IPS-18a (cell line): Measurements from ENCODE around the gene BLTP2.

ENCODE experiments used
- H3K27ac ChIP-seq: one replicate; pipeline ENCODE4 v1.5.1; 2013; ENCODE audit warnings: low read length
- H3K27me3 ChIP-seq: one replicate; pipeline ENCODE4 v1.6.1; 2013; ENCODE audit warnings: mild to moderate bottlenecking, low read length; ENCODE audit not compliant: control insufficient read depth, insufficient read depth
- H3K36me3 ChIP-seq: one replicate; pipeline ENCODE4 v1.6.1; 2013; ENCODE audit warnings: low read depth, low read length; ENCODE audit not compliant: control insufficient read depth
- H3K4me1 ChIP-seq: one replicate; pipeline ENCODE4 v1.6.1; 2013; ENCODE audit warnings: low read depth, low read length; ENCODE audit not compliant: control insufficient read depth
- H3K4me3 ChIP-seq: one replicate; pipeline ENCODE4 v1.5.1; 2013; ENCODE audit warnings: low read length
- H3K9ac ChIP-seq: one replicate; pipeline ENCODE4 v1.6.1; 2013; ENCODE audit warnings: mild to moderate bottlenecking, low read length, moderate library complexity
- H3K9me3 ChIP-seq: one replicate; pipeline ENCODE4 v1.6.1; 2013; ENCODE audit warnings: low read depth, low read length; ENCODE audit not compliant: control insufficient read depth

The BLTP2 gene

GRCh38 chr17:28645576-28645939 is 600 bp upstream of the BLTP2 start:
- H3K27ac ChIP-seq: peak overlapping the region; percentile 25
- peaks cover 4% of the 10 kb centered on the region for H3K4me1 ChIP-seq
- H3K36me3 ChIP-seq: peaks cover 32% of the 10 kb centered on the region

GRCh38 chr17:28643983-28644786 is 773 bp downstream of the BLTP2 start:
- Histone ChIP-seq H3K4me1 (peaks cover 4% of the 10 kb centered on the region), H3K4me3 (peak overlapping the region; percentile 83), H3K9me3 (no peaks in the 10 kb centered on the region), H3K9ac (peak overlapping the region; percentile 73), H3K36me3 (peaks cover 42% of the 10 kb centered on the region), H3K27me3 (no peaks in the 10 kb centered on the region), H3K27ac (peak overlapping the region; percentile 3)

More at GRCh38 chr17:28645576-28645939, 600 bp upstream of the BLTP2 start:
- peak overlapping the region; percentile 73 for H3K9ac ChIP-seq
- H3K4me3 ChIP-seq: peak overlapping the region; percentile 83
- H3K9me3 ChIP-seq: no peaks in the 10 kb centered on the region
- no peaks in the 10 kb centered on the region for H3K27me3 ChIP-seq

GRCh38 chr17:28641579-28641978 is 3.4 kb downstream of the BLTP2 start:
- Histone ChIP-seq H3K36me3 (peaks cover 63% of the 10 kb centered on the region), H3K4me3 (no peak overlapping the region), H3K4me1 (peaks cover 2% of the 10 kb centered on the region), H3K27ac (no peak overlapping the region), H3K9ac (no peak overlapping the region), H3K9me3 (no peaks in the 10 kb centered on the region), H3K27me3 (no peaks in the 10 kb centered on the region)

GRCh38 chr17:28635506-28635905 is 9.5 kb downstream of the BLTP2 start:
- Histone ChIP-seq H3K9me3 (no peaks in the 10 kb centered on the region), H3K4me3 (no peak overlapping the region), H3K4me1 (no peaks in the 10 kb centered on the region), H3K27ac (no peak overlapping the region), H3K27me3 (no peaks in the 10 kb centered on the region), H3K9ac (no peak overlapping the region), H3K36me3 (peaks cover 96% of the 10 kb centered on the region)

- Histone ChIP-seq H3K9ac (no peak overlapping the region), H3K36me3 (peaks cover 96% of the 10 kb centered on the region), H3K4me3 (no peak overlapping the region), H3K27me3 (no peaks in the 10 kb centered on the region), H3K4me1 (no peaks in the 10 kb centered on the region), H3K9me3 (no peaks in the 10 kb centered on the region), H3K27ac (no peak overlapping the region)
These were observed 10.6 kb downstream of the BLTP2 start for GRCh38 chr17:28634206-28634865.

GRCh38 chr17:28626818-28627217 is 18.1 kb downstream of the BLTP2 start:
- Histone ChIP-seq H3K27ac (no peak overlapping the region), H3K36me3 (peaks cover 74% of the 10 kb centered on the region)

GRCh38 chr17:28624148-28624547 is 20.8 kb downstream of the BLTP2 start:
- Histone ChIP-seq H3K36me3 (peaks cover 79% of the 10 kb centered on the region), H3K27me3 (no peaks in the 10 kb centered on the region)

More at GRCh38 chr17:28626818-28627217, 18.1 kb downstream of the BLTP2 start:
- H3K27me3 ChIP-seq: no peaks in the 10 kb centered on the region
- H3K4me3 ChIP-seq: no peak overlapping the region
- no peak overlapping the region for H3K9ac ChIP-seq
- no peaks in the 10 kb centered on the region for H3K4me1 ChIP-seq
- H3K9me3 ChIP-seq: no peaks in the 10 kb centered on the region

GRCh38 chr17:28623696-28624095 is 21.3 kb downstream of the BLTP2 start:
- Histone ChIP-seq H3K27me3 (no peaks in the 10 kb centered on the region), H3K27ac (no peak overlapping the region), H3K4me3 (no peak overlapping the region), H3K9ac (no peak overlapping the region), H3K9me3 (no peaks in the 10 kb centered on the region), H3K36me3 (peaks cover 82% of the 10 kb centered on the region), H3K4me1 (no peaks in the 10 kb centered on the region)

More at GRCh38 chr17:28624148-28624547, 20.8 kb downstream of the BLTP2 start:
- no peak overlapping the region for H3K9ac ChIP-seq
- no peak overlapping the region for H3K4me3 ChIP-seq
- H3K27ac ChIP-seq: no peak overlapping the region
- H3K9me3 ChIP-seq: no peaks in the 10 kb centered on the region
- no peaks in the 10 kb centered on the region for H3K4me1 ChIP-seq

- Histone ChIP-seq H3K4me1 (no peaks in the 10 kb centered on the region), H3K27me3 (no peaks in the 10 kb centered on the region), H3K4me3 (no peak overlapping the region), H3K9ac (no peak overlapping the region), H3K27ac (no peak overlapping the region), H3K36me3 (peaks cover 81% of the 10 kb centered on the region), H3K9me3 (no peaks in the 10 kb centered on the region)
These were observed 22.8 kb downstream of the BLTP2 start for GRCh38 chr17:28622186-28622585.

- Histone ChIP-seq H3K4me1 (no peaks in the 10 kb centered on the region), H3K9ac (no peak overlapping the region), H3K4me3 (no peak overlapping the region), H3K36me3 (peaks cover 89% of the 10 kb centered on the region), H3K9me3 (no peaks in the 10 kb centered on the region), H3K27me3 (no peaks in the 10 kb centered on the region), H3K27ac (no peak overlapping the region)
These were observed 24.9 kb downstream of the BLTP2 start for GRCh38 chr17:28620010-28620409.

GRCh38 chr17:28618464-28618863 is 26.5 kb downstream of the BLTP2 start:
- peaks cover 88% of the 10 kb centered on the region for H3K36me3 ChIP-seq
- H3K4me1 ChIP-seq: no peaks in the 10 kb centered on the region
- H3K9me3 ChIP-seq: no peaks in the 10 kb centered on the region
- no peak overlapping the region for H3K4me3 ChIP-seq
- H3K27ac ChIP-seq: no peak overlapping the region
- H3K9ac ChIP-seq: no peak overlapping the region
- H3K27me3 ChIP-seq: no peaks in the 10 kb centered on the region
